DMS153 treated with DMSO at 0.1 percent for 48 hours (cell line): ENCODE measurements around the gene NANOS2.

Experiments
- DNase-seq: peaks from one replicate; lab custom pipeline; 2025; ENCODE audit not compliant: unreplicated experiment; lab: John Stamatoyannopoulos, UW

The NANOS2 gene

DNA sequence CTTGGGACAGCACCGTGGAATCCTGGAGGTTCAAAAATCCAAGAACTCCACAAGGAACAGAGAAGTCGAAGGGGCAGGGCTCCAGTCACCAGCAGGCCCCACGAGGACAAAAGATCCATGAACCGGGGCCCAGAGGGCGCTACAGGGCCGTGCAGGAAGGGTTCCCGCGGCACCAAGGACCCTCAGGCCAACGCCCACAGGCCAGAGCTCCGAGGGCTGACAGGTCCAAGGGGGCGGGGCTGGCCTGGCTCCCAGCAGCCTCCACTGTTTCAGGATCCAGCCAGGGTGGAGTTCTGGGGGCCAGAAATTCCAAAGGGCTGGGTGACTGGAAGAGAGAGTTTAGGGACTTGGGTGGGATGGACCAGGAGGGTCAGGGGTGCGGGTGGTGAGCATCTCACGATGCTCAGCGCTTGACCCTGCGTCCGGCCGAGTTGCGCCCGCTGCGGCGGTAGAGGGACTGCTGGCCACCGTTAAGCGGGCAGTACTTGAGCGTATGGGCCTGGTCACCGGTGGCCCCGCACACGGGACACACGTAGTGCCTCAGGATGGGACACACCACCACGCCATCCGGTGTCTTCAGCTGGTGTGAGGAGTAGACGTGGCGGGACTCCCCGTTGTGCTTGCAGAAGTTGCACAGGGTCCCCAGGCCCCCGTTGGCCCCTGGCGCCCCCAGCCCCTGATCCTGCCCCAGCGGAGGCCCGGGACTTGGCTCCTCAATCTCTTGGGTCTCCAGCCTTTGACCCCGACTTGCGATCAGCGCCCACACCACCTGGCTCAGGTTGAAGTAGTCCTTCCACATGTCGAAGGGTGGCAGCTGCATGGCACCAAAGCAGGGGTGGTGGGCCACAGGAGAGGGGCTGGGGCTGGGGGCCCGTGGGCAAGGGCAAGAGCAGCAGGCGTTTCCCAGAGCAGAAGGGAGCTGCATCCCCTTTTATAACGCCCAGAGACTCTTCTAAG is at the start of gene NANOS2:
Gene NANOS2, minus strand, starts transcription at position 905 of the 957 bp plus-strand sequence. Its CDS starts 85 bp downstream, at position 820.
- DNase-seq = no peak

DNA sequence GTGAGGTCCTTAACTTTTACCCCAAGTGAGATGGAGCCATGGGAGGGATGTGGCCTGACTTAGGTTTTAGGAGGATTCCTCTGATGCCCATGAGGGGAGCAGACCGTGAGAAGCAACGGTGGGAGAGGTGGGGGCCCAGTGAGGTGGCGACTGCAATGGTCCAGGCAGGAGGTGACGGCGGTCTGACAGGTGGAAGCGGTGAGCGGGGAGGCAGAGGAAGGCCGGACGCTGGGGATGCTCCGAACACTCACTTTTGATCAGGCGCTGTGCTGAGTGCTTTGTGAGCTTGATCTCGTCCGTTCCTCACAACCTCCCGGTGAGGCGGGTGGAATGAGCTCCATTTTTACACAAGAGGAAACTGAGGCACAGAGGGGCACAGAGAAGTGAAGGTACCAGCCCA is 47.4 kb upstream of the NANOS2 start:
- DNase-seq = no peak

DNA sequence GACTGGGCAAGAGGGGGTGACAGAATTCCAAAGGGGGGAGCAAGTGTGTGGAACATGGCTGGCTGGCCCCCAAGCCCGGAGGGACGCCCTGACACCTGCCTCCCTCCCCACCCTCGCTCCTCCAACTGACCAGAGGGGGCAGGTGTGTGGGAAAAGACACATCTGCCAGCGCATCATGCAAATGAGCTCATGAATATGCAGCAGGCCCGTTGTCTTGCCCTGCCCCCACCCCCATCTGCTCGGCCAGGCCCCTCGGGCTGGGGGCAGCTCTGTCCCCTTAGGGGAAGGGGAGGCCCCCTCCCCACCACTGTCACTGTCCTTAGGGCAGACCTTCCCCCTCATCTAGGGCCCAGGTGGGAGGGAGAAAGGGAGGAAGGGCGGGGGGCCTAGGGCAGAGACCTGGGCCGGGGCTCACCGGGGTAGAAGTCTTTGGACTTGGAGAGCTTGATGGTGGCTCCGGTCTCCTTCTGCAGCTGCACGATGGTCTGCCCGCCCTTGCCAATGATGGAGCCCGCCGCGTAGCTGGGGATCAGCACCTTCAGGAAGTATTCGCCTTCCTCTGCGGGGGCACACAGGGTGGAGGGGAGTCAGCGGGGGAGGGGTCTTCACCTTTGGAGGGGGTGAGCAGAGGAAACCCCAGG is 46.1 kb upstream of the NANOS2 start:
- DNase-seq = no peak

DNA sequence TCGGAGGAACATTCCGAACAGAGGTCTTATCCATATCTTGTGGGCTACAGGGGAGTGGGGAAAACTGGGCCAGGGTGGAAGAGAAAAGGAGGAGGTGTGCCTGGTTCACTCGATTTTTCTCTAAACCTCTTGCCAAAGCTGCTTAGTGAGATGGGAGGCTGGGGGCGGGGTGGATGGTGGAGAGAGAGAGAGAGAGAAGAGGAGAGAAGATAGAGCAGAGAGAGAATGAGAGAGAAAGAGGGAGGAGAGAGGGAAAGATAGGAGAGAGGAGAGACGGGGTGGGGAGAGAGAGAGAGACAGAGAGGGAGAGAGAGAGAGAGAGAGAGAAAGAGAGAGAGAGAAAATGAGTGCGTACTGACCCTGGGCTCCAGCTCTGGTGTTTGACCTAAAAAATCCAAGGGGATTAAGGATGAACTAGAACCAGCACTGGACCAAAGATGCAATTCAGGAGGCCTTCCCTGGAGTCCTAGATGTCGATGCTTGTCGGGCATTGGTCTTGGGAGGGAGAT is 45.0 kb upstream of the NANOS2 start:
- DNase-seq = no peak

DNA sequence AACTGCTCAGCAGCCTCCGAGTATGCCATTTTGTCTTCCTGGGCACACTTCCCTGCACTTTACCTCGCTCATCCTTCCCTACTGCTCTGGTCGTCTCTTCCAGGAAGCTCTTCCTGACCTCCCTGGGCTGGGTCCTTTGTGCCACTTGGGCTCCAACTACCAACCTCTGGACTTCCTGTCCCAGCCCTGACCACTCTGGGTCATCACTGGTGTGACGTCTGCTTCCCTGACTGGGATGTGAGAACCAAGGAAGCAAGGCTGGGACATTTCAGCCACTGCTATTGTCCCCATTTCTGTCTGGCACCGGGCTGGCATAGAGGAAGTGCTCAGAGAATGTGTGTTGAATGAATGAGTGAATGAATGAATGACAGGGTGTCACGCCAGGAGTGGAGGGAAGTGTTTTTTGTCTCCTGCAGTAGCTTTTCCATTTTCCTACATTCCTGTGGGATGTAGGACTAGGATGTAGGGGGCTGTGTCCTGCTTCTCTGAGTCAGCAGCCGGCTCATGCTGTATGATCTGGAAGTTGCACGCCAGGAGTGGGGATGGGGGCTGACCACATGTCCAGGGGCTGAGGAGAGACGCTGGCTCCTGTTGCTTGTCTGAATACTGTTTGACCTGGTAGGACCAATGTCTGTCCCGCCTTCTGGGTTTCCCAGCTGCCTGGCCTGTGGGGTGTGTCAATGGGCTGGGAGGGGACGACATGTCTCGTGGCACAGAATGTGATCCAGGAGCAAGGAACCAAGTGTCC is 44.4 kb upstream of the NANOS2 start:
- no peak for DNase-seq

DNA sequence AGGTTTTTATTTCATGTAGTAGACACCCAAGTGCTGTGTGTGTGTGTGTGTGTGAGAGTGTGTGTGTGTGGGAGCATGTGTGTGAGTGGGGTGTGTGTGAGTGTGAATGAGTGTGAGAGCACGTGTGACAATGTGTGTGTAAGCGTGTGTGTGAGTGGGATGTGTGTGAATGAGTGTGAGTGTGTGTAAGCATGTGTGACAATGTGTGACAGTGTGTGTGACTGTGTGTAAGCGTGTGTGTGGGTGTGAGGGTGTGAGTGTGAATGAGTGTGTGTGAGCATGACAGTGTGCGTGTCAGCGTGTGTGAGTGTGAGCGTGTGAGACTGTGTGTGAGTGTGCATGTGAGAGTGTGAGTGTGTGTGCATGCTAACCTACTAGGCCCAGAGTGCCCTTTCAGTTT is 43.7 kb upstream of the NANOS2 start:
- no peak for DNase-seq

DNA sequence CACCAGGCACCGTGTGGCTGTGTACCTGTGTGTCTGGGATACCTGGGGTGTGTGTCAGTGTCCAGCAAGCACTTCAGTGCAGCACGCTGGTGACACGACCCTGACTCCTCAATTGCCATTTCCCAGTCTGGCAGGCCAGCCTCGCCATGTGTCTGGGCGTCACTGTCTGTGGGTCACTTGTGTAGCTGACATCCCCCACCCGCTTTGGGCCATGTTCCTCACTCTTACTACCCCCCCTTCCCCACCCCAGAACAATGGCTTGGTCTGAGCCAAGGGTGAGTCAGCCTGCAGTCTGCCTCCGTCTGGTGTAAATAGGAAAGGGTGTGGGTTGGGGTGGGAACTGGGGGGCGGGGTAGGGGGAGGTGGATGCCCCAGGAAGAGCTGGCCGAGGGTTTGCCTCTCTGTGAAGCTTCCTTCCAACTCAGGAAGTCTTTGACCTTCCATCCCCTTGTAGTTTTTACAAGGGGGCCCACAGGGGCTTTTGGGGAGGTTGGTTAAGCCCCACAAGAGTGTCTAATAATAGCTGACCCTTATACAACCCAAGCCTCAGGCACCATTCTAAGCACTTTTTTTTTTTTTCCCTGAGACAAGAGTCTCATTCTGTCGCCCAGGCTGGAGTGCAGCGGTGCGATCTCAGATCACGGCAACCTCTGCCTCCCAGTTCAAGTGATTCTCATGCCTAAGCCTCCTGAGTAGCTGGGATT is 41.5 kb upstream of the NANOS2 start:
- no peak for DNase-seq

DNA sequence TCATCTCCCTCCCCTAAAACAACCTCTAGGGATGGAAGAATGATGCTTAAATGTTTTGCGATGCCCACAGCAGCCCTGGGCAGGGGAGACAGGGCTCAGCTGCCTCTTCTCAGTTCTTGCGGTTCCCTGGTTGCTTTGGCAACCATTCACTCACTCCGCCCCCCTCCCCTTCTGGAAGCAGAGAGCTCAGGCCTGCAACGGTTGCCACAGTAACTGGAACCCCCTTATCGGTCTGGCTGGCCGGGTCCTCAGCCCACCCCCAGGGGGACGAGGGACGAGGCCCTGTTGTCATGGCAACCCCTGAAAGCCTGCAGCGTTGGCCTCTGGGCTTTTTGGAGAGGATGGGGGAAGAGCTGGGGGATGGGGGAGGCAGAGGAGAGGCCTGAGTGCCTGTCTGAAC is 39.6 kb upstream of the NANOS2 start:
- DNase-seq = no peak

DNA sequence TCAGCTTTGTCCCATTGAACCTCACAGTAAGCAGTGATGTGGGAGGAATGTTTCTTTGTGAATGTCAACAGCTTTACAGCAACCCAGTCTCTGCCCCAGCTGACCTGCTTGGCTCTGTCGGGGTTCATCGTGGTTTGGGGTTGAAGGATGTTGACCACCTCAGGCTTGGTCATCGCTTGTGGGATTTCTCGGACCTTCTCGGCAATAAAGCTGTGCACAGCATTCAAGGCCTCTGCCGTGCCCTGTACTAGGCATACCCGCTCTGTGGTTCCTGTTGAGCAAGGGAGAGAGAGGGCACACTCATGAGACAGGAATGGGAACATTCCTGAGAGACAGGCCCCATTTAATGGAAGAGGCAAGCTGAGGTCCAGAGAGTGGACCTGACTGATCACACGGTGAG is 39.1 kb upstream of the NANOS2 start:
- DNase-seq = no peak

DNA sequence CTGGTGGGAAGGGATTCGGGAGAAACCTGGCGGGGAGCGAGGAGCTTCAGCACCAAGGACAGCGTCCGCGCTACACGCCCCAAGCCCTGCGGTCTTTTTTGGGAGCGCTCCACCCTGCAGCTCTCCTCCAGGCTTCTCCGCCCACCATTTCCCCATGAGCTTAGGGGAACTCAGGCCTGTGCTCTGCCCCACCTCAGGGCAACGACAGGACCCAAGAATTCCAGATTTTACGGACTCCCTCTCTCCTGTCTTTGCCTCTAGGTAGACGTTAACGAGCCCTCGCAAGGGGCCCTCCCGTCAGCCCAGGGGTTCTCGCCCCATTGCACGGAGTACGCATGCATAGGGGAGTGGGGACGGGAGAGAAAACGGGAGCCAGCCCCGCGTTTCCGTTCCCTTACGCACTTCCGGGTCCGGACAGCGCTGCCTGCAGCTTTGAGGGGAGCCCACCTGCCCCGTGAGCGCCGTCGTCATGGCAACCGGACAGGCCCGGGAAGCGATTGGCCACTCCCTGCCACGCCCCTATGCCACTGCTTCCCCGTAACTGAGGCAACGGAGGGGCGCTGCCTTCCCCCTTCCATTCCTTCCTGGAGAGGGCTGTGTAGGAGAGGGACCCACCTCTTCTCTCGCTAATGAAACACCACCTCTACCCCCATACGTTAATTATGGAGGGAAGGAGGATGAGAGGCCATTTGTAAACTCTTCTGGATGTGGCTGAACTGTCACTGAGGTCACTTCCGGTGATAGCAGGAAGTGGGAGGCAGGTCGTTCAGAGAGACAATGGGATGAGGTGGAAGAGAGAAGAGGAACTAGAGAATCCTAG is 38.3 kb upstream of the NANOS2 start:
- peak; percentile 97 for DNase-seq

DNA sequence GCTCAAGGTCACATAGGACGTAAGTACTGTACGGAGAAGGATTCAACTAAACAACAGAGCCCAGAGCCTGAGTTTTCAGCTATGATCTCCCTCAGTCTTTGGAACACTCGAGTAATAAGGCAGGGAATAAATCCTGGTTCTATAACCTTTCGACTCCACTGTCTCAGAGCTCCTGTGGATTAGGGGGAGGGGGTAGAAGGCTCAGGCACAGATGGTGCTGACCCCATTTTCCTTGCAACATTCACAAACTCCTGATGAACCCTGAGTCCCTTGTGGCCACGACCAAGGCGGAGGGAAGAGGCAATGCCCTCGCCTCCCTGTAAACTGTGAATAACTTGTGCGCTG is 37.7 kb upstream of the NANOS2 start:
- DNase-seq = no peak

DNA sequence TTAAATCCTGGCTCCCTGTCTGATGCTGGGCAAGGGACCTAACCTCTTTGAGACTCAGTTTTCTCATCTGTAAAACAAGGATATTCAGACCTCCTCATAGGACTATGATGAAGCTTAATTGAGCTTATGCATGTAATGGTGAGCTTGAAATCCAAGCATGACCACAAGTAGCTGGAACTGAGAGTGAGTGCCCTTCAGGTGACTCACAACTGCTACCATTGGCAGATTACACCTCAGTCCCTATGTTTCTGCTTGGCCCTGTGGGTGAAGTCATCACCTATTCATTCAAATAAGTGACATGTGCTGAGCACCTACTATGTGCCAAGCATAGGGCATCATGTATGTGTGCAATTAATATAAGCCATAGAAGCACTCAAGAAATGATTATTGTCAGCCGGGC is 33.3 kb upstream of the NANOS2 start:
- no peak for DNase-seq

DNA sequence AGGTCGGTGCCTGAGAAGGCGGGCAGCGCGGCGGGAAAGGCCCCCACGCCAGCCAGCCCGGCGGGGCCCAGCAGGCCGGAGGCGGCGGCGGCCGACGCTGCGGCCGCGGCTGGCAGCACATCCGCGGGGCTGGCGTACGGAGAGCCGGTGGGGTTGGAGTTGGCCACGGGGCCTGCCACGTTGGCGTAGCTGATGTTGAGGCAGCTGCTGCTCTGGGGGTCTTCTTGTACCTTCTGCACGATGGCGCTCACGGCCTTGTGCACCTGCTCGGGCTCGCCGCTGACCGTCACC is 25.9 kb upstream of the NANOS2 start:
- no peak for DNase-seq

DNA sequence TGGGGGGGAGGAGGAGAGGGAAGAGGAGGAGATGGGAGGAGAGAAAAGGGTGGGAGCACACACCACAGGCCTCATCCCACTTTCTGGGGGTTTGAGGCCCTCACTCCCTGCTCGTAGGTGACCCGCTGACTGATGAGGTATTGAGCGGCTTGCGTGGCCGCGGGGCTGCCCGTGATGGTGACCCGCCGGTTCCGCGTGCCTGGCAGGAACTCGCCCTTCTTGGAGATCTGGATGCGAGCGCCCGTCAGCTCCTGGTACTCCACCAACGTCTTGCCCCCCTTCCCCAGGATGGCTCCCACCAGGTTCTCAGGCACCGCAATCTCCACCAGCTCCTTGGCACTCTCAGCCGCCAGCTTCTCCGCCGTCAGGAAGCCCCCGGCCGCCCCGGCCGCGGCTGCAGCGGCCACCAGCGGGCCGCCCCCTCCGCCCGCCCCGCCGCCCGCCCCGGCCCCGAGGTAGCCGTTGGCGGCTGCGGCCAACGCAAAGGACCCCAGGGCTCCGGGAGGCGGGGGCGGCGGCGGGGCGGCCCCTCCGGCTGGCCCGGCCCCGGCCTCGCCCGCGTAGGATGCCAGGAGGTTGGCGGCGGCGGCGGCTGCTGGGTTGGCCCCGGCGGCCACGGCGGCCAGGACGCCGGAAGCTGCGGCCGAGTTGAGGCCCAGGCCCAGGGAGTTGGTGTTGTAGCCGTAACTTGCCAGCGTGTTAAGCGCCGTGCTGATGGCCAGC is 25.4 kb upstream of the NANOS2 start:
- no peak for DNase-seq

DNA sequence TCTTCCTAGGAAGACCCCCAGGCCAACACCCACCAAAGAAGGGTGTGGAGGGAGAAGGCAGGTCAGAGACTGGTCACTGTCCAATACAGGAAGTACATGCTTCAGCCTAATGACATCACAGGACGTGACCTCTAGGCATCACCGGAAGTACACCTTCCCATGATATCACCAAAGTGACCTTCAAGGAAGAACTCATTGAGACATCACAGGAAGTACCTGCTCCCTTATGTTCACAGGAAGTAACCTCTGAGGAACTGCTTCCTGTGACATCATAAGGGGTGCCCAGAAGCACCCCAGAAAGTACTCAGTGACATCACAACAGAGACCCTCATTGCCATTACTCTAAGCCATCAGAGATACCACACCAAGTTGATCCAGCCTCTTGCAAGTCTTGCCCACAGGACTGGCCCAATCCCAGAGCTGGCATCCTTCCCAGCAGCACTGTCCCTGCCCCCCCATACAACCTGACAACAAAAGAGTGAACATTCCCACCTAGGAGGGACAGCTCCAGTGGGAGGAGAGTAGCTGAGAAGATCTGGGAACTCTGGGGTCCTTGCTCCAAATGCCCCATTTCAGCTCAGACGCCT is 24.2 kb upstream of the NANOS2 start:
- DNase-seq = no peak

DNA sequence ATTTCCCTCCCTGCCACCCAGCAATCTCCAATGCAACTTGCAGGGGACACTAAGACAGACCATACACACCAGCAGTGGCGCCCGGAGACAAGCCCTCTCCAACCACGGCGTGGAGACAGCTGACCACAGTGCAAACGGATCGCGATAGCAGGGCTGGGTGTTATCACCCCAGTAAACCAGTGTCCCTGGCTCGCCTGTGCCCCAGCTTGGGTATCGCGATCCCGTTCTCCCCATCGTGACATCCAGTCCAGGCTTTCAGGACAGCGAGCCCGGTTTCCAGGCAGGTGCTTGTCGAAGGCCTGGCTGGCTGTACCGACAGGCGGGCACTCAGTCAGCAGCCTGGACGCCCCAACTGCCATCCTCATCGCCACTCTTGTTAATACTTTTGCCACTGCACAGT is 20.7 kb upstream of the NANOS2 start:
- no peak for DNase-seq

DNA sequence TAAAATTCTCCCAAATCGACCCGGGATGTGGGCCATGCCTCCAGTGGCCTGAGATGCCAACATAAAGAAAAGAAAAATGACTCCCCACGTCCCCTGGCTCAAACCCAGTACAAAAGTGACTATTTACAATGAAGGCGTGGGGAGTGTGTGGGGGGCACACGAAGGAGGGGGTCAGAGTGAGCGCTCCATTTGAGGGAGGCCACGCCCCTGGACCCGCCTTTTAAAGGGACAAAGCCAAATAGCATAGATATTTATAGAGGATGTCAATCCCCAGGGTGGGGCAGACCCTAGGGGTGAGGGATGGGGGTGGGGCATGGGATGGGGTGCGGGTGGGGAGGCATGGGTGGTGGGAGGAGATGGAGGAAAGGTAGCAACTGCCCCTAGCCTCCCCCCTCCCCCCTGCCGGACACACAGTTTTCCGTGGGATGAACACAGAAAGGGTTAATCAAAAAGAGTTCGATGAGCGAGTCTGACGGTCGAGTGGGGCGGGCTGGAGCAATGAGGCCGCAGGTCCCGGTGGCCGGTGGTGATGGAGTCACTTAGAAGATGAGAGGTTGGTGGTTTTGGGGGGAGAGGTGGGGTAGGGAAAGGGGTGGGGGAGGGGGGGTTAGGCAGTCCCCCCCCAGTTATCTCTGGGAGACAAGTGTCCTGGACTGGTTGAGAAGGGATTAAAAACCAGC is 20.1 kb upstream of the NANOS2 start:
- DNase-seq = no peak

DNA sequence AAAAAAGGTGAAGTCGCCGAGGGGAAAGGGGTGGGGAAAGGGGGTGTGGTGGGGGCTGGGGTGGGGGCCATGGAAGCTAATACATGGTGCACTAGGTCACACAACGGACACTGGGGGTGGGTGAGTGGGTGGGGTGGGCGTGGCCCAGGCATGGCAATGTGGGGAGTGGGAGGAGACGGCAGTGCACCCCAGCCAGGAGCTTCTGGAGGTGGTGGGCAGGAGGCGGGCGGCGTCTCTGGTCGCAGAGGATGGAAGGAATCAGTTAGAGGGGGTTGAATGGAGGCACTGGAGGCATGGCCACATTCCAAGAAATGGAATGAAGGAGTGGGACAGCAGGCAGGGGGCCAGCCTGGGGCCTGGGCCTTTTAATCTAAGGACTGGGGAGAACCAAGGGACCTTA is 19.2 kb upstream of the NANOS2 start:
- DNase-seq = no peak

DNA sequence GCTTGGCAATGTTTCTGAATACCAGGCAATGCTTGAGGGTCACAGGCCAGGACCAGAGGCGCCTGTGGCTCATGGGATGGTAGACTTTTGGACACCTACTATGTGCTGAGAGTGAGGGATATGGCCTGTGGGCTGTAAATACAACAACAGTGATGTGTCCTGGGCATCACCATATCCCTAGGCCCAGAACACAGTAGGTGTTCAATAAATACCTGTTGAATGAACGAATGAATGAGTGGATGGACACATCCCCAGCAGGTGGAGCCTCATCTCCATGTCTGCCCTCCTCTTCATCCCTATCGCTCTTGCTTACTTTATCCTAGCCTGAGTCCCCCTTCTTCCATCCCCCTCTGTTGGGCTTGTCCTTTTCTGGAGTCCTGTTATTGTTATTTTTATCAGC is 16.5 kb upstream of the NANOS2 start:
- DNase-seq = no peak
